GM12891 (cell line): Measurements from ENCODE around the gene SCN1B.
"Not testable (repeated sequence)": the region's sequence is repeated elsewhere in the genome, so short reads cannot be mapped to it uniquely, and the experiment has no call there.

Source experiments
- POLR2A ChIP-seq: IDR thresholded peaks from 2 replicates; pipeline ENCODE4 v1.6.1; 2011; ENCODE audit warnings: low read depth, low read length, control low read depth
- POLR2AphosphoS5 ChIP-seq: IDR thresholded peaks from 2 replicates; pipeline ENCODE4 v1.6.1; 2011; ENCODE audit warnings: low read depth, low read length, control low read depth
- POU2F2 ChIP-seq: IDR thresholded peaks from 2 replicates; pipeline ENCODE4 v1.6.1; 2011; ENCODE audit warnings: low read depth, mild to moderate bottlenecking, control low read depth, low read length, moderate library complexity
- SPI1 ChIP-seq: IDR thresholded peaks from 2 replicates; pipeline ENCODE4 v1.6.1; 2011; ENCODE audit warnings: low read depth, low read length, control low read depth
- TAF1 ChIP-seq: IDR thresholded peaks from 2 replicates; pipeline ENCODE4 v1.6.1; 2011; ENCODE audit warnings: low read depth, low read length, control low read depth

GRCh38 chr19:34992582-34992981, 37.7 kb upstream of the SCN1B start:
- not testable (repeated sequence) for TF ChIP-seq POLR2A, POLR2AphosphoS5, SPI1, TAF1, POU2F2
